GM10266 (cell line): ENCODE measurements around the gene TXLNB.

Source experiments
- DNase-seq: peaks from one replicate; pipeline ENCODE4 v3.0.0; 2012; ENCODE audit errors: extremely low spot score
- CTCF ChIP-seq: IDR thresholded peaks from 2 replicates; pipeline ENCODE4 v1.5.1; 2012; ENCODE audit warnings: mild to moderate bottlenecking, low read depth; ENCODE audit not compliant: control insufficient read depth, insufficient read depth; ENCODE audit errors: missing control alignments

Gene TXLNB

GRCh38 chr6:139313784-139314545 is 22.2 kb upstream of the TXLNB start:
- no peak for TF ChIP-seq CTCF
- DNase-seq = no peak

- DNase-seq = no peak
- no peak for TF ChIP-seq CTCF
Measured at GRCh38 chr6:139313229-139313628, 21.4 kb upstream of the TXLNB start.

- DNase-seq = no peak
- TF ChIP-seq CTCF = no peak
Measured at GRCh38 chr6:139311831-139312230, 20.0 kb upstream of the TXLNB start.

GRCh38 chr6:139308936-139309603 is 17.3 kb upstream of the TXLNB start:
- TF ChIP-seq CTCF = no peak

GRCh38 chr6:139308286-139308916 is 16.6 kb upstream of the TXLNB start:
- no peak for DNase-seq
- TF ChIP-seq CTCF = no peak

More at GRCh38 chr6:139308936-139309603, 17.3 kb upstream of the TXLNB start:
- no peak for DNase-seq

GRCh38 chr6:139306291-139306981 is 14.6 kb upstream of the TXLNB start:
- no peak for TF ChIP-seq CTCF

GRCh38 chr6:139303185-139303584 is 11.4 kb upstream of the TXLNB start:
- no peak for DNase-seq
- TF ChIP-seq CTCF = no peak

More at GRCh38 chr6:139306291-139306981, 14.6 kb upstream of the TXLNB start:
- no peak for DNase-seq
